GM12878 (cell line): Measurements from ENCODE around the gene PRRT1B. TPM values are rescaled to one million over a fixed set of nuclear protein-coding genes. Genes with fewer than 3 reads are reported as not detected.

Experiments used
- ATAC-seq: fragments of 200-7000 bp; cut with Tn5 transposase; 3 replicates; pipeline ENCODE4 v1.9.1; 2020; ENCODE audit warnings: mild to moderate bottlenecking, moderate library complexity
- BruUV-seq: library from RNA; stranded (reverse); fragments of 400-500 nt; replicated peaks from 2 replicates; lab custom pipeline; 2021; lab: Mats Ljungman, UMichigan
- CTCF ChIA-PET: fragments of 300-600 bp; sonication (Branson Sonifier 250); formaldehyde crosslinking; extraction: SDS; loops from one replicate; lab custom pipeline; 2021; ENCODE audit warnings: inconsistent platforms; lab: Yijun Ruan, JAX
- POLR2A ChIA-PET: fragments of 350-600 bp; formaldehyde crosslinking; extraction: SDS; loops from one replicate; lab custom pipeline; 2021; ENCODE audit warnings: inconsistent platforms; lab: Charles Lee
- RAD21 ChIA-PET: fragments of 300-600 bp; sonication (Branson Sonifier 250); formaldehyde crosslinking; loops from one replicate; lab custom pipeline; 2023; ENCODE audit warnings: antibody characterized with exemption; ENCODE audit not compliant: unreplicated experiment; lab: Charles Lee
- SMC1A ChIA-PET: fragments of 300-600 bp; sonication (Branson Sonifier 250); formaldehyde crosslinking; loops from one replicate; lab custom pipeline; 2023; ENCODE audit not compliant: unreplicated experiment, uncharacterized antibody; lab: Charles Lee
- DNase-seq: peaks from one replicate; pipeline ENCODE4 v3.0.0-alpha.2; 2011; ENCODE audit warnings: low read depth, low spot score
- FAIRE-seq: peaks from 3 replicates; lab custom pipeline; 2011; peaks lifted over from hg19 to GRCh38; lab: Jason Lieb, UNC
- H2AFZ ChIP-seq: 2 replicates; pipeline ENCODE4 v1.6.0; 2011; ENCODE audit warnings: low read depth, low read length, control low read depth; ENCODE audit not compliant: control insufficient read depth
- H3K27ac ChIP-seq: 2 replicates; pipeline ENCODE4 v1.5.1; 2011; ENCODE audit warnings: control low read depth; ENCODE audit not compliant: control insufficient read depth, insufficient read depth
- H3K27me3 ChIP-seq, 2 experiments: replicated peaks in 1 of 2; 2 replicates each; pipeline versions ENCODE4 v1.6.0 to v1.6.1; 2011; ENCODE audit warnings: low read length in 1 of 2; ENCODE audit not compliant: control insufficient read depth in 2 of 2, insufficient read depth in 2 of 2
- H3K36me3 ChIP-seq, 2 experiments: 2 replicates each; pipeline ENCODE4 v1.5.1; 2011; ENCODE audit warnings: low read length in 1 of 2; ENCODE audit not compliant: control insufficient read depth in 2 of 2, insufficient read depth in 2 of 2
- H3K4me1 ChIP-seq: 2 replicates; pipeline ENCODE4 v1.6.1; 2011; ENCODE audit warnings: mild to moderate bottlenecking, low read length, moderate library complexity, mixed read lengths; ENCODE audit not compliant: control insufficient read depth, insufficient read depth
- H3K4me2 ChIP-seq: 2 replicates; pipeline ENCODE4 v1.6.0; 2011; ENCODE audit warnings: control low read depth; ENCODE audit not compliant: control insufficient read depth, insufficient read depth
- H3K4me3 ChIP-seq: fragments of 200-600 bp; sonication (generic); 2 replicates; pipeline ENCODE4 v1.5.1; 2016
- H3K79me2 ChIP-seq: 2 replicates; pipeline ENCODE4 v1.6.0; 2011; ENCODE audit warnings: low read length; ENCODE audit not compliant: control insufficient read depth, insufficient read depth
- H3K9ac ChIP-seq: 2 replicates; pipeline ENCODE4 v1.8.0; 2011; ENCODE audit warnings: low read length, control low read depth, mixed read lengths; ENCODE audit not compliant: control insufficient read depth, insufficient read depth
- H3K9me3 ChIP-seq: replicated peaks from 3 replicates; pipeline ENCODE4 v1.5.1; 2011; ENCODE audit warnings: mild to moderate bottlenecking, low read length; ENCODE audit not compliant: control insufficient read depth, insufficient read depth
- H4K20me1 ChIP-seq: 2 replicates; pipeline ENCODE4 v1.6.0; 2011; ENCODE audit not compliant: control insufficient read depth, insufficient read depth
- POLR2AphosphoS5 ChIP-seq: IDR thresholded peaks from 2 replicates; pipeline ENCODE4 v1.6.1; 2011; ENCODE audit warnings: mild to moderate bottlenecking, low read length, inconsistent platforms
- SUZ12 ChIP-seq: fragments of 200-600 bp; sonication (generic); IDR thresholded peaks from one replicate; pipeline ENCODE4 v1.6.1; 2018; ENCODE audit warnings: antibody characterized with exemption, mild to moderate bottlenecking; ENCODE audit not compliant: unreplicated experiment
- ZSCAN29 ChIP-seq: fragments of 450-650 bp; IDR thresholded peaks from 2 replicates; pipeline ENCODE4 v1.6.1; 2017; ENCODE audit warnings: mild to moderate bottlenecking, moderate library complexity
- ZZZ3 ChIP-seq: IDR thresholded peaks from 2 replicates; pipeline ENCODE4 v1.6.1; 2011; ENCODE audit warnings: low read depth; ENCODE audit not compliant: control insufficient read depth, insufficient read length
- WGBS: methylation state at CpG from one replicate; pipeline ENCODE4 v1.1.6; 2016; ENCODE audit warnings: low lambda C conversion rate; ENCODE audit not compliant: insufficient replicate concordance, insufficient coverage; ENCODE audit errors: missing lambda C conversion rate; 5-methylcytosine and 5-hydroxymethylcytosine counted together
- in situ Hi-C: fragments of 300-500 bp; cut with MboI; formaldehyde crosslinking; loops from 9 replicates; pipeline ENCODE4 v1.14.3; 2018; ENCODE audit warnings: mixed read lengths
- intact Hi-C: fragments of 100-400 bp; cut with micrococcal nuclease; formaldehyde crosslinking; loops from one replicate; pipeline ENCODE4 v1.14.2; 2022; ENCODE audit not compliant: unreplicated experiment
- polyA plus RNA-seq, 11 experiments: library from polyadenylated mRNA; depleted of rRNA in 4 of 11; unstranded in 6 of 11; stranded (reverse) in 5 of 11; fragments of >200 nt; fragmentation: Nextera tagmentation in 4 of 11; fragmentation: Illumina TruSeq in 1 of 11; extraction: Ambion mirVana in 4 of 11; extraction: Trizol in 1 of 11; gene quantifications; 1 replicate in 1 of 11; 2 replicates in 10 of 11; pipeline versions ENCODE4 v1.2.1 to v1.2.3, GENCODE V29; 2011 to 2016; ENCODE audit warnings: inconsistent platforms in 2 of 11, missing spikeins in 2 of 11, low read depth in 1 of 11
- total RNA-seq, 4 experiments: library from RNA; depleted of rRNA in 3 of 4; stranded (reverse); fragments of >200 nt in 3 of 4; fragmentation: Illumina TruSeq in 1 of 4; extraction: Trizol in 1 of 4; gene quantifications; 2 replicates each; pipeline versions ENCODE4 v1.2.1 to v1.2.3, GENCODE V29; 2013 to 2021
- TF ChIP-seq, protein P1 (sequence below): fragments of 150-350 bp; IDR thresholded peaks from 2 replicates; pipeline ENCODE4 v1.6.1; 2014; ENCODE audit warnings: mild to moderate bottlenecking, low read depth, low read length

PRRT1B gene
- total and polyA plus RNA-seq, 10 of the 15 experiments (the other 5 are each of a cell fraction or from before 2014, with no cell fraction given), result not detected

DNA sequence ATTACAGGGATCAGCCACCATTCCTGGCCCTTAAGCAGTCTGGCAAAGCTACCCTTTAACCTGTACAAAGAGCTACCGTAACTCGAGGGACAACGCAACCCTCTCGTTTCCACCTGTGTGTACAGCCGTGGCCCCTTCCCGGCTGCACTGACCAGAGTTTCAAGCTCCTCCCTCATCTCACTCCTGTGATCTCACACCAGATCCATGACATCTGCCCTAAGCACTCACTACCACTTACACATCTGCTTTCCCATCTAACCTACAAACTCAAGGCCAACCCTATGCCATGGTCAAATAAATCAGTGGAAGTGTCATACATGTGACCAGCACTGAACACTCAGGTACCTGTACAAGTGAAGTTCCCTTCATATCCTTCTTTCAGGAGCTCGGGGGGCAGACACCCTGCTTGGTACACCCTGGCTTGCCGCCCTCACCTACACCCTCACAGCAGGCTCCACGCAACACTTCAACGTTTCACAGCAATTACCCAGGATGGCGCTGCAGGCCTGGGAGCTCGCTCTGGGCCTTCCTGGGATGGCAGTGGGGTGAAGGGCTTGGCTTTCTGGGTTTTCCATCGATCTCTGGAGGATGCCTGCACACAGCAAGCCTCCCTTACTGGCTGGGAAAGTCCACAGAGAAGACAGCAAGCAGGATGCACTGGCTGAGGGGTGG is 61.7 kb downstream of the PRRT1B start:
- Histone ChIP-seq H3K4me1 (no peaks in the 10 kb centered on the region), H3K79me2 (no peaks in the 10 kb centered on the region), H2AFZ (no peak overlapping the region), H3K4me2 (no peak overlapping the region), H3K36me3 (peaks cover 25 to 27% of the 10 kb centered on the region in 2 experiments), H4K20me1 (no peaks in the 10 kb centered on the region), H3K27ac (no peak overlapping the region), H3K9ac (no peak overlapping the region), H3K9me3 (no peaks in the 10 kb centered on the region), H3K27me3 (no peaks in the 10 kb centered on the region), H3K4me3 (no peak overlapping the region)
- FAIRE-seq (no peak), DNase-seq (no peak), ATAC-seq (no peak)
- ChIA-PET CTCF (interaction anchor here (1.1 kb wide), 2 partner anchors 90 to 138 kb away, joined by 3 to 4 read pairs; no protein-coding TSS in a partner anchor), SMC1A (interaction anchor here (1.1 kb wide), 1 partner anchor 23 kb away, joined by 3 read pairs; no protein-coding TSS in a partner anchor), POLR2A (interaction anchor here (0.5 kb wide), 1 partner anchor 140 kb away, joined by 6 read pairs; no protein-coding TSS in a partner anchor), RAD21 (interaction anchor here (1.7 kb wide), 1 partner anchor 133 kb away, joined by 4 read pairs; the partner anchor contains the start of gene RAPGEF1)
- intact Hi-C loops, result no loop called here
- no peak for TF ChIP-seq ZSCAN29
- TF ChIP-seq POLR2AphosphoS5, result peak; percentile 41; the same call in 1 of the 2 replicates
- no TSS peak for BruUV-seq
- WGBS, result 90% methylated on average over 13 of the region's 13 CpGs
- in situ Hi-C loops, result no loop called here

GRCh38 chr9:131607591-131607990 is 62.3 kb downstream of the PRRT1B start:
- peaks cover 26 to 28% of the 10 kb centered on the region in 2 experiments for H3K36me3 ChIP-seq
- H3K4me1 ChIP-seq, result no peaks in the 10 kb centered on the region
- in situ Hi-C loops (no loop called here), intact Hi-C loops (no loop called here)
- H3K4me2 ChIP-seq, result no peak overlapping the region
- DNase-seq (no peak), ATAC-seq (no peak), FAIRE-seq (no peak)
- POLR2A ChIA-PET, result no interaction called here
- no peaks in the 10 kb centered on the region for H4K20me1 ChIP-seq
- H3K27me3 ChIP-seq, result no peaks in the 10 kb centered on the region
- CTCF ChIA-PET, result no interaction called here
- H3K4me3 ChIP-seq, result no peak overlapping the region
- H3K9ac ChIP-seq, result no peak overlapping the region
- no peaks in the 10 kb centered on the region for H3K9me3 ChIP-seq
- H3K27ac ChIP-seq, result no peak overlapping the region
- SMC1A ChIA-PET, result no interaction called here
- BruUV-seq, result no TSS peak
- H2AFZ ChIP-seq, result no peak overlapping the region
- 90% methylated on average over 8 of the region's 8 CpGs for WGBS
- RAD21 ChIA-PET, result interaction anchor here (1.7 kb wide), 1 partner anchor 132 kb away, joined by 4 read pairs; the partner anchor contains the start of gene RAPGEF1
- TF ChIP-seq SUZ12, result no peak
- TF ChIP-seq ZZZ3, result no peak
- TF ChIP-seq, protein P1, sequence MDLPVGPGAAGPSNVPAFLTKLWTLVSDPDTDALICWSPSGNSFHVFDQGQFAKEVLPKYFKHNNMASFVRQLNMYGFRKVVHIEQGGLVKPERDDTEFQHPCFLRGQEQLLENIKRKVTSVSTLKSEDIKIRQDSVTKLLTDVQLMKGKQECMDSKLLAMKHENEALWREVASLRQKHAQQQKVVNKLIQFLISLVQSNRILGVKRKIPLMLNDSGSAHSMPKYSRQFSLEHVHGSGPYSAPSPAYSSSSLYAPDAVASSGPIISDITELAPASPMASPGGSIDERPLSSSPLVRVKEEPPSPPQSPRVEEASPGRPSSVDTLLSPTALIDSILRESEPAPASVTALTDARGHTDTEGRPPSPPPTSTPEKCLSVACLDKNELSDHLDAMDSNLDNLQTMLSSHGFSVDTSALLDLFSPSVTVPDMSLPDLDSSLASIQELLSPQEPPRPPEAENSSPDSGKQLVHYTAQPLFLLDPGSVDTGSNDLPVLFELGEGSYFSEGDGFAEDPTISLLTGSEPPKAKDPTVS, result no peak
- no peaks in the 10 kb centered on the region for H3K79me2 ChIP-seq
